SK-N-SH treated with all-trans-retinoic acid at 6 μM for 48 hours (cell line): ENCODE results near the gene HSPA5.
"Not testable (repeated sequence)": the region's sequence is repeated elsewhere in the genome, so short reads cannot be mapped to it uniquely, and the experiment has no call there.

ENCODE experiments used
- ZC3H10 ChIP-seq: fragments of 250-450 bp; sonication (Bioruptor Pico); IDR thresholded peaks from 2 replicates; pipeline ENCODE4 v1.5.1; 2021; ENCODE audit warnings: mild to moderate bottlenecking, moderate library complexity
- ZFP30 ChIP-seq: fragments of 450-650 bp; formaldehyde crosslinking; IDR thresholded peaks from 2 replicates; pipeline ENCODE4 v1.5.0; 2022; ENCODE audit warnings: mild to moderate bottlenecking, moderate library complexity

DNA sequence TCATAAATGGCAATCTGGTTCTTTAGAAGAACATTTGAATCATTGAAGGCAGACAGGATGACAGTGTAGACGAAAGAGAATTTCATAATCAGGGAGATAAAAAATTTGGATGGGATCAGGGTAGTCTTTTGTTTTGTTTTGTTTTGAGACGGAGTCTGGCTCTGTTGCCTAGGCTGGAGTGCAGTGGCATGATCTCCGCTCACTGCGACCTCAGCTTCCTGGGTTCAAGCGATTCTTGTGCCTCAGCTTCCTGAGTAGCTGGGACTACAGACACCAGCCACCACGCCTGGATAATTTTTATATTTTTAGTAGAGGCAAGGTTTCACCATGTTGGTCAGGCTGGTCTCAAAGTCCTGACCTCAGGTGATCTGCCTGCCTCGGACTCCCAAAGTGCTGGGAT is 22.9 kb upstream of the HSPA5 start:
- TF ChIP-seq ZC3H10 (CRISPR knock-in tag); ZFP30: not testable (repeated sequence)
